Myocyte (in vitro differentiated cells): ENCODE data around the gene RHOD. TPM values are rescaled to one million over a fixed set of nuclear protein-coding genes. Genes with fewer than 3 reads are reported as not detected.

ENCODE experiments used
- DNase-seq: peaks from one replicate; pipeline ENCODE4 v3.0.0-alpha.2; 2012; ENCODE audit warnings: low read depth
- polyA plus RNA-seq: library from polyadenylated mRNA; unstranded; fragments of >200 nt; gene quantifications from one replicate; pipeline ENCODE4 v1.2.1, GENCODE V29; 2012; ENCODE audit warnings: missing spikeins
- total RNA-seq: library from RNA; depleted of rRNA; stranded (reverse); fragments of >200 nt; gene quantifications from 2 replicates; pipeline ENCODE4 v1.2.3, GENCODE V29; 2014

The RHOD gene
- 0.32 and 0.88 TPM in 2 replicates for total RNA-seq
- polyA plus RNA-seq: 4.0 TPM

GRCh38 chr11:67056267-67057204 lies at the start of gene RHOD:
Gene RHOD, plus strand, starts transcription at chr11:67056847. Its CDS starts 56 bp downstream, at chr11:67056903.
- DNase-seq: no peak

GRCh38 chr11:67007126-67007525 lies 49.5 kb upstream of the RHOD start:
- no peak for DNase-seq

DNA sequence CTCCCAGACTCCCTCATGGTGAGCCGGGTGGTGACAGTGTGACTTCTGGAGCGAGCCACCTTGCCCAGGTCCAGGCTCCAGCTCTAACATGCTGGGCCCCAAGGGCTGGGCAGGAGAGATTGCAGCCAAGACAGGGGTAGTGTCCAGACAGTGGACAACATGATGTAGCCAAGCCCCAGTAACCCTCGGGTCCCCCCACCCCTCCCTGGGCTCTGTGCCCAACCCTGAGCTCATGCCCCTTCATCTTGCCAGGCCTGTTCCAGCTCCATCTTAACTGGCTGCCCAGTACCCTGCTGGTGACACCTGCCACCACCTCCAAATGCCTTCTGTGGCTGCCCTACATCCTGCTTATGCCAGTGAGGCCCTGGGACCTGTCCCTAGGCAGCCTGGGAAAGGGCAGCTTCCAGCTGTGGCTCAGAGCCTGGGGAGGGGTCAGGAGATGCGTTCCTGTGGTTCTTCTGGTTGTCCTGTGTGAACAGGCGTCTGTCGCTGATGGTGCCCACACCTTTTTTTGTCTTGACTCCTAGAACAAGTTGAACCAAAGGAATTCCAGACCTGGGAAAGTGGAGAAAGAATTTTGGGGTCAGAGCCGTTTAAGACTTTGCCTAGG lies 46.2 kb upstream of the RHOD start:
- DNase-seq: peak; percentile 51

GRCh38 chr11:67013511-67014045 lies 43.1 kb upstream of the RHOD start:
- no peak for DNase-seq

DNA sequence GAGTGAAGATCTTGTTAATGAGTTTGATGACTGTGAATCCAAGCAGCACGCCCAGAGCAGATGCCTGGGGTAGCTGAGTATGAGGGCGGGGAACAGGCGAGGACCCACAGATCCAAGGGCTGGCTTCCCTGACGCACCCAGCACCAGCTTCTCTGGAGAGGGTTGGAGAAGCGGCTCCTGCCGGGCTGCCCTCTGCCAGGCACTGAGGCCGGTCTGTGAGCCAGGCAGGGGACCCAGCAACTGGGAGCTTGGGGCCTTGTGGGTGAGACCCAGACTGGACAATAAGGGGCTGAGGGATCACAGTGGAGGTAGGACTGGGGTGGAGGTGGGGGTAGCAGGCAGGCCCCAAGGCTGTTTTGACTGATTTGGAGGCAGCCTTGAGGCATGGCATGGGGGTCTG lies 42.3 kb upstream of the RHOD start:
- no peak for DNase-seq

- no peak for DNase-seq
Observed at GRCh38 chr11:67015048-67015447, 41.6 kb upstream of the RHOD start.

GRCh38 chr11:67016550-67016949 lies 40.1 kb upstream of the RHOD start:
- no peak for DNase-seq

GRCh38 chr11:67020949-67021348 lies 35.7 kb upstream of the RHOD start:
- DNase-seq: no peak

DNA sequence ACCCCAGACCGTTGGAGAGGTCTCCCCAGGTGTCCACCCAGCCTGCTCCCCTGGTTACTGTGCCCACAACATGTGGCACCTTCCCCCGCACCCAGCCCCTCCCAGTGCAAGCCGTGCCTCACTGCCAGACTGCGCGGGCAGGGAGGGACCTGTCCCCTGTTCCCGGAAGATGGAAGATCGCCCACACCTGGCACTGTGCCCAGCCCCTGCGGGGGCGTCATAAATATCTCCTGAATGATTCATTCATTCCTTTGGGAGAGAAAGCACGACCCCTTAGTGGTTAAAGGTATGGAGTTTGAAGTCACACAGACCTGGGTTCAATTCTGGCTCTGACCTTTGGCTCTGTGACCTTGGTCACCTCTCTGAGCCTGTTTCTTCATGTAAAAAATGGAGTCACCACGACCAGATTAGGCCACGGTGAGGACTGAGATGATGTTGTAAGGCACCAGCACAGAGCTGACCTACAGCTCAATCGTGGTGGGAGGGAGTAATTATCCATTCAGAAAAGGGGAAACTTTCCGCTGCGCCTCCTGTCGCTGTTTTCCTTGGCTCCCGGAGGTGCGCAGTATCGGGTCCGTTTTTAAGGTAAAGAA lies 34.2 kb upstream of the RHOD start:
- DNase-seq: no peak

GRCh38 chr11:67022961-67023956 lies 33.4 kb upstream of the RHOD start, which contains the start of gene SYT12:
Gene SYT12, plus strand, starts transcription at chr11:67023134. Its CDS starts 7,011 bp downstream, at chr11:67030145.
- DNase-seq: no peak

- no peak for DNase-seq
Observed at GRCh38 chr11:67023957-67024353, 32.7 kb upstream of the RHOD start.

- DNase-seq: no peak
Observed at GRCh38 chr11:67024410-67024809, 32.2 kb upstream of the RHOD start.

DNA sequence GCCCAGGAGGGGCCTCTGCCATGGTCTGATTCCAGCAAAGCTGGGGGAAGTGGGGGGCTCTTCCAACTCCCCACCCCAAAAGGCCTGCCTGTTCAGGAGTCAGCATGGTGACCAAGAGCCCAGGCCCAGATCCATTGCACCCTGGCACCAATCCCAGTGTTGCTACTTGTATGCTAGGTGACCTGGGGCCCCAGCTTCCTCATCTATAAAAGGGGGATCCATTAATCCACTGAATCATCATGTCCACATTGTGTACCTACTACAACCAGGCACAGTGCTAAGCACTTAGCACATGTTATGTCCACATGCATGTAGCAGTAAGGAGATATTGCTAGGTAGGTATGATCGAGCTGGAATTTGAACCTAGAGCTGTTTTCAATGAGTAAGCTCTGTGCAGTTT lies 31.7 kb upstream of the RHOD start:
- no peak for DNase-seq

- no peak for DNase-seq
Observed at GRCh38 chr11:67025750-67026149, 30.9 kb upstream of the RHOD start.

DNA sequence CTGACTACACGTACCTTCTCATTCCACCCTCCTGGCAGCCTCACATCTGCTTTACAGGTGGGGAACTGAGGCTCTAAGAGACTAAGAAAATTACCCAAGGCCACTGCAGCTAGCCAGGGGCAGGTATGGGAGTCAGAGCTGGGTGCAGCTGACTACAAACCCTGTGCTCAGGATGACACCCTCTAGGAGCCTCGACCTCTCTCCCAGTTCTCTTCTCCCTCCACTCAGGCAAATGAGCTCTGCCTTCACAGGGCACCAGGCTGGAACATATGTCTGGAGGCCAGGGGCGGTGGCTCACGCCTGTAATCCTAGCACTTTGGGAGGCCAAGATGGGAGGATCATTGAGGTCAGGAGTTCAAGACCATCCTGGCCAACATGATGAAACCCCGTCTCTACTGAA lies 29.7 kb upstream of the RHOD start:
- DNase-seq: no peak

DNA sequence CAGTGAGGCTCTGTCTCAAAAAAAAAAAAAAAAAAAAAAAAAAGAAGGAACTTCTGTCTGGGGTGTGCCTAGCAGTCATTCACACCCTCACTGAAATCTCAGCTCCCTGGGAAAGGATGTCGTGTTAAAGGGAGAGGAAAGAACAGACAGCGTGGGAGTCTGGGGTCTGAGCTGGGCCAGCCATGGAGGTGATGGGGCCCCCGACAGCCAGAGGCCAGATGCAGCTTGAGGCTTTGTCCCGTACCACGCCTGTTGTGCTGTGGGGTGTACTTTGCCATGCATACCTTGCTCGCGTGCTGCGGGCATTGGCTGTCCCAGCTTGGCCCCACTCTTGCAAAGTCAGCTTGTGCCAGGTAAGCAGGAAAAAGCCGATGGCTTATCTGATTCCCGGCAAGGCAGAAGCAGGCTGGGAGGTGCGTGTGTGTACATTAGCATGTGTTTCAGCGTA lies 29.1 kb upstream of the RHOD start:
- no peak for DNase-seq

- no peak for DNase-seq
Observed at GRCh38 chr11:67027943-67028542, 28.6 kb upstream of the RHOD start.

DNA sequence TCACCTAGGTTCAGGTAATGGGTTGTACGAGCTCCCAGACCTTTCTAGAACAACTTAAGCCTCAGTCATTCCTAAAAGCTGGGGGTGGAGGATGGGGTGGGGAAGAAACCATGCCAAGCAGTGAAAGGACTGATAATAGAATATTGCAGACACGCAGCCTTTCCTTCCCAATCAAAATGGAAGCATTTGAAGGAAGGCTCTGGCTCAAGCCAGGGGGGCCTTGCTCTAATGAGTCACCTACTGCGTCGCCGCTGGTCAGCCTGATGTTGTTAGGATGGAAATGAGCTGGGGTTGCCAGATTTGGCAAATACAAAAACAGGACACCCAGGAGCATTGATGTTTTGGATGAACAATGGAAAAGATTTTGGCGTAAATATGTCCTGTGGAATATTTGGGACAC lies 27.5 kb upstream of the RHOD start:
- DNase-seq: no peak

- no peak for DNase-seq
Observed at GRCh38 chr11:67030976-67031375, 25.7 kb upstream of the RHOD start.
